ENCODE results near the gene HIP1.
"Not testable (repeated sequence)": the region's sequence is repeated elsewhere in the genome, so short reads cannot be mapped to it uniquely, and the experiment has no call there.

Gene HIP1

GRCh38 chr7:75722373-75722772 lies 16.4 kb downstream of the HIP1 start:
- no peak overlapping the region for H3K4me3 ChIP-seq (ENCODE audit: severe bottlenecking)
- no peak for TF ChIP-seq CTCF (IDR thresholded peaks at IDR 0.05; ENCODE audit: poor library complexity, severe bottlenecking)
- DNase-seq (ENCODE audit: low spot score) (no peak), ATAC-seq (ENCODE audit: low read depth) (no peak)
- no peaks in the 10 kb centered on the region for H3K9me3 ChIP-seq (ENCODE audit: severe bottlenecking)
- no peaks in the 10 kb centered on the region for H3K36me3 ChIP-seq (ENCODE audit: low read depth)
- no peak overlapping the region for H3K27ac ChIP-seq (ENCODE audit: poor library complexity, severe bottlenecking)
- H3K27me3 ChIP-seq (ENCODE audit: insufficient read depth, poor library complexity, severe bottlenecking), result no peaks in the 10 kb centered on the region
- H3K4me1 ChIP-seq (ENCODE audit: insufficient read depth, poor library complexity, severe bottlenecking), result peaks cover under 1% of the 10 kb centered on the region

GRCh38 chr7:75721922-75722321 lies 16.8 kb downstream of the HIP1 start:
- not testable (repeated sequence) for H3K27ac ChIP-seq (ENCODE audit: poor library complexity, severe bottlenecking)

GRCh38 chr7:75721426-75721825 lies 17.3 kb downstream of the HIP1 start:
- Histone ChIP-seq H3K4me1 (ENCODE audit: insufficient read depth, poor library complexity, severe bottlenecking) (no peaks in the 10 kb centered on the region), H3K27me3 (ENCODE audit: insufficient read depth, poor library complexity, severe bottlenecking) (no peaks in the 10 kb centered on the region), H3K27ac (ENCODE audit: poor library complexity, severe bottlenecking) (no peak overlapping the region), H3K9me3 (ENCODE audit: severe bottlenecking) (no peaks in the 10 kb centered on the region), H3K4me3 (ENCODE audit: severe bottlenecking) (no peak overlapping the region), H3K36me3 (ENCODE audit: low read depth) (no peaks in the 10 kb centered on the region)
- DNase-seq (ENCODE audit: low spot score) (no peak), ATAC-seq (ENCODE audit: low read depth) (no peak)
- no peak for TF ChIP-seq CTCF (IDR thresholded peaks at IDR 0.05; ENCODE audit: poor library complexity, severe bottlenecking)

More at GRCh38 chr7:75721922-75722321, 16.8 kb downstream of the HIP1 start:
- not testable (repeated sequence) for H3K4me1 ChIP-seq (ENCODE audit: insufficient read depth, poor library complexity, severe bottlenecking); H3K9me3 ChIP-seq (ENCODE audit: severe bottlenecking); DNase-seq (ENCODE audit: low spot score); H3K36me3 ChIP-seq (ENCODE audit: low read depth); H3K4me3 ChIP-seq (ENCODE audit: severe bottlenecking); H3K27me3 ChIP-seq (ENCODE audit: insufficient read depth, poor library complexity, severe bottlenecking); ATAC-seq (ENCODE audit: low read depth)

GRCh38 chr7:75719626-75720025 lies 19.1 kb downstream of the HIP1 start:
- TF ChIP-seq CTCF (IDR thresholded peaks at IDR 0.05; ENCODE audit: poor library complexity, severe bottlenecking), result no peak
- no peaks in the 10 kb centered on the region for H3K36me3 ChIP-seq (ENCODE audit: low read depth)
- ATAC-seq (ENCODE audit: low read depth) (no peak), DNase-seq (ENCODE audit: low spot score) (no peak)
- H3K4me1 ChIP-seq (ENCODE audit: insufficient read depth, poor library complexity, severe bottlenecking), result no peaks in the 10 kb centered on the region
- no peaks in the 10 kb centered on the region for H3K9me3 ChIP-seq (ENCODE audit: severe bottlenecking)
- H3K27ac ChIP-seq (ENCODE audit: poor library complexity, severe bottlenecking), result no peak overlapping the region
- no peaks in the 10 kb centered on the region for H3K27me3 ChIP-seq (ENCODE audit: insufficient read depth, poor library complexity, severe bottlenecking)
- no peak overlapping the region for H3K4me3 ChIP-seq (ENCODE audit: severe bottlenecking)

GRCh38 chr7:75718390-75719031 lies 20.2 kb downstream of the HIP1 start:
- no peak overlapping the region for H3K4me3 ChIP-seq (ENCODE audit: severe bottlenecking)
- no peaks in the 10 kb centered on the region for H3K27me3 ChIP-seq (ENCODE audit: insufficient read depth, poor library complexity, severe bottlenecking)
- H3K36me3 ChIP-seq (ENCODE audit: low read depth), result no peaks in the 10 kb centered on the region
- ATAC-seq (ENCODE audit: low read depth), result no peak
- no peak for DNase-seq (ENCODE audit: low spot score)
- H3K4me1 ChIP-seq (ENCODE audit: insufficient read depth, poor library complexity, severe bottlenecking), result no peaks in the 10 kb centered on the region
- no peak for TF ChIP-seq CTCF (IDR thresholded peaks at IDR 0.05; ENCODE audit: poor library complexity, severe bottlenecking)
- H3K27ac ChIP-seq (ENCODE audit: poor library complexity, severe bottlenecking), result no peak overlapping the region
- no peaks in the 10 kb centered on the region for H3K9me3 ChIP-seq (ENCODE audit: severe bottlenecking)

- H3K27me3 ChIP-seq (ENCODE audit: insufficient read depth, poor library complexity, severe bottlenecking); H3K4me1 ChIP-seq (ENCODE audit: insufficient read depth, poor library complexity, severe bottlenecking); H3K9me3 ChIP-seq (ENCODE audit: severe bottlenecking); DNase-seq (ENCODE audit: low spot score); H3K4me3 ChIP-seq (ENCODE audit: severe bottlenecking); ATAC-seq (ENCODE audit: low read depth); H3K36me3 ChIP-seq (ENCODE audit: low read depth): not testable (repeated sequence)
- peak overlapping the region; percentile 22 for H3K27ac ChIP-seq (ENCODE audit: poor library complexity, severe bottlenecking)
These were observed 21.0 kb downstream of the HIP1 start for GRCh38 chr7:75717746-75718145.
